Mucosa of stomach (tissue), 1 donor: Measurements from ENCODE around the gene CFAP44.
"Not testable (repeated sequence)": the region's sequence is repeated elsewhere in the genome, so short reads cannot be mapped to it uniquely, and the experiment has no call there.

ENCODE experiments used
- H3K27me3 ChIP-seq: one replicate; pipeline ENCODE4 v1.7.0; 2013; ENCODE audit warnings: mild to moderate bottlenecking, low read length; ENCODE audit not compliant: control insufficient read depth, insufficient read depth
- H3K36me3 ChIP-seq: one replicate; pipeline ENCODE4 v1.7.0; 2013; ENCODE audit warnings: low read length; ENCODE audit not compliant: control insufficient read depth, insufficient read depth
- H3K4me1 ChIP-seq: one replicate; pipeline ENCODE4 v1.7.0; 2013; ENCODE audit warnings: mild to moderate bottlenecking, low read length; ENCODE audit not compliant: control insufficient read depth, insufficient read depth
- H3K4me3 ChIP-seq: one replicate; pipeline ENCODE4 v1.7.0; 2013; ENCODE audit warnings: low read length
- H3K9ac ChIP-seq: one replicate; pipeline ENCODE4 v1.7.0; 2013; ENCODE audit warnings: mild to moderate bottlenecking, low read length, moderate library complexity
- H3K9me3 ChIP-seq: one replicate; pipeline ENCODE4 v1.7.0; 2013; ENCODE audit warnings: mild to moderate bottlenecking, low read length, moderate library complexity; ENCODE audit not compliant: control insufficient read depth
- donor health status: Pancreatic carcinoma.

The CFAP44 gene

GRCh38 chr3:113441051-113441770, at the start of gene CFAP44:
TSS of gene CFAP44 (minus strand) at chr3:113441493. CDS start at chr3:113433664, 7,829 bp downstream.
- H3K4me3 ChIP-seq = no peak within 1 kb of the TSS

DNA sequence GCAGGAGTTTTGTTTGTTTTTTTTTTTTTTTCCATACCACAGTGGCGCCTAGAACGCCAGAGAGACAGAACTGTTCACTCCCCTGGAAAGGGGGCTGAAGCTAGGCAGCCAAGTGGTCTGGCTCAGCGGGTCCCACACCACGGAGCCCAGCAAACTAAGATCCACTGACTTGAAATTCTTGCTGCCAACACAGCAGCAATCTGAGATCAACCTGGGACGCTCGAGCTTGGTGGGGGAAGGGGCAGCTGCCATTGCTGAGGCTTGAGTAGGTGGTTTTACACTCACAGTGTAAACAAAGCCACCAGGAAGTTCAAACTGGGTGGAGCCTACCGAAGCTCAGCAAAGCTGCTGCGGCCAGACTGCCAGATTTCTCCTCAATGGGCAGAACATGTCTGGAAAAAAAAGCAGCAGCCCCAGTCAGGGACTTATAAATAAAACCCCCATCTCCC, 43.9 kb upstream of the CFAP44 start:
- Histone ChIP-seq H3K27me3 (no peaks in the 10 kb centered on the region), H3K4me1 (peaks cover 17% of the 10 kb centered on the region), H3K9ac (peak overlapping the region; percentile 22), H3K36me3 (no peaks in the 10 kb centered on the region), H3K4me3 (no peak overlapping the region), H3K9me3 (no peaks in the 10 kb centered on the region)

More at GRCh38 chr3:113441051-113441770, at the start of gene CFAP44:
- no peaks in the 10 kb centered on the region for H3K27me3 ChIP-seq
- no peaks in the 10 kb centered on the region for H3K9me3 ChIP-seq
- no peaks in the 10 kb centered on the region for H3K36me3 ChIP-seq
- no peaks in the 10 kb centered on the region for H3K4me1 ChIP-seq
- peak within 1 kb of the TSS; percentile 26 for H3K9ac ChIP-seq

GRCh38 chr3:113468539-113468938, 27.2 kb upstream of the CFAP44 start:
- no peaks in the 10 kb centered on the region for H3K36me3 ChIP-seq
- no peaks in the 10 kb centered on the region for H3K27me3 ChIP-seq
- H3K4me3 ChIP-seq = no peak overlapping the region
- no peaks in the 10 kb centered on the region for H3K4me1 ChIP-seq
- H3K9ac ChIP-seq = no peak overlapping the region
- H3K9me3 ChIP-seq = no peaks in the 10 kb centered on the region

GRCh38 chr3:113461488-113461887, 20.2 kb upstream of the CFAP44 start:
- Histone ChIP-seq H3K4me3 (no peak overlapping the region), H3K36me3 (no peaks in the 10 kb centered on the region), H3K9me3 (no peaks in the 10 kb centered on the region), H3K9ac (no peak overlapping the region), H3K4me1 (no peaks in the 10 kb centered on the region), H3K27me3 (no peaks in the 10 kb centered on the region)

DNA sequence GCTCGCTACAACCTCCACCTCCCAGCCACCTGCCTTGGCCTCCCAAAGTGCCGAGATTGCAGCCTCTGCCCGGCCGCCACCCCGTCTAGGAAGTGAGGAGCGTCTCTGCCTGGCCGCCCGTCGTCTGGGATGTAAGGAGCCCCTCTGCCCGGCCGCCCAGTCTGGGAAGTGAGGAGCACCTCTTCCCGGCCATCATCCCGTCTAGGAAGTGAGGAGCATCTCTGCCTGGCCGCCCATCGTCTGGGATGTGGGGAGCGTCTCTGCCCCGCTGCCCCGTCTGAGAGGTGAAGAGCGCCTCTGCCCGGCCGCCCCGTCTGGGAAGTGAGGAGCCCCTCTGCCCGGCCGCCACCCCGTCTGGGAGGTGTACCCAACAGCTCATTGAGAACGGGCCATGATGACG, 17.3 kb upstream of the CFAP44 start:
- not testable (repeated sequence) for H3K27me3 ChIP-seq, H3K4me3 ChIP-seq, H3K4me1 ChIP-seq, H3K9me3 ChIP-seq, H3K36me3 ChIP-seq, H3K9ac ChIP-seq

GRCh38 chr3:113455446-113455845, 14.2 kb upstream of the CFAP44 start:
- no peaks in the 10 kb centered on the region for H3K36me3 ChIP-seq
- no peak overlapping the region for H3K4me3 ChIP-seq

DNA sequence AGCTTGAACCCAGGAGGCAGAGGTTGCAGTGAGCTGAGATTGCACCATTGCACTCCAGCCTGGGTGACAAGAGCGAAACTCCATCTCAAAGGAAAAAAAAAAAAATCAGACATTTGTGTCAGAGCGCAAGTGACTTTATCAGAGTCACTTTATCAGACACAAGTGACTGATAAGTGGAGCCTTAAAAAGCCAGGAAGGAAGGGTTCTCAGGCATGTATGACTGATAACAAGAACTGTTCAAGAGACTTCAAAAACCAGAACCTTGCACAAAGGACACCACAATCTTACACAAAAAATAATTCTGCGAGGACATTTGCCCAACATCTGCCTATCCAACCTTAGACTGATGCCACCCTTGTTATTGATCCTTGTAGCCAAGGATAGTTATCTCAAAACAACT, 13.3 kb upstream of the CFAP44 start:
- H3K27me3 ChIP-seq = no peaks in the 10 kb centered on the region
- H3K9me3 ChIP-seq = no peaks in the 10 kb centered on the region
- H3K9ac ChIP-seq = no peak overlapping the region
- no peaks in the 10 kb centered on the region for H3K36me3 ChIP-seq
- no peak overlapping the region for H3K4me3 ChIP-seq
- no peaks in the 10 kb centered on the region for H3K4me1 ChIP-seq

More at GRCh38 chr3:113455446-113455845, 14.2 kb upstream of the CFAP44 start:
- Histone ChIP-seq H3K27me3 (no peaks in the 10 kb centered on the region), H3K9me3 (no peaks in the 10 kb centered on the region), H3K4me1 (no peaks in the 10 kb centered on the region), H3K9ac (no peak overlapping the region)

GRCh38 chr3:113454057-113454456, 12.8 kb upstream of the CFAP44 start:
- Histone ChIP-seq H3K36me3 (no peaks in the 10 kb centered on the region), H3K4me1 (no peaks in the 10 kb centered on the region), H3K9me3 (no peaks in the 10 kb centered on the region), H3K4me3 (no peak overlapping the region), H3K27me3 (no peaks in the 10 kb centered on the region), H3K9ac (no peak overlapping the region)

GRCh38 chr3:113450911-113451310, 9.6 kb upstream of the CFAP44 start:
- Histone ChIP-seq H3K27me3 (no peaks in the 10 kb centered on the region), H3K4me3 (no peak overlapping the region), H3K36me3 (no peaks in the 10 kb centered on the region), H3K9ac (no peak overlapping the region), H3K9me3 (no peaks in the 10 kb centered on the region), H3K4me1 (no peaks in the 10 kb centered on the region)

GRCh38 chr3:113439606-113440005, 1.7 kb downstream of the CFAP44 start:
- no peaks in the 10 kb centered on the region for H3K27me3 ChIP-seq
- H3K4me1 ChIP-seq = no peaks in the 10 kb centered on the region
- H3K36me3 ChIP-seq = no peaks in the 10 kb centered on the region
- H3K9me3 ChIP-seq = no peaks in the 10 kb centered on the region
- H3K9ac ChIP-seq = no peak overlapping the region
- no peak overlapping the region for H3K4me3 ChIP-seq

DNA sequence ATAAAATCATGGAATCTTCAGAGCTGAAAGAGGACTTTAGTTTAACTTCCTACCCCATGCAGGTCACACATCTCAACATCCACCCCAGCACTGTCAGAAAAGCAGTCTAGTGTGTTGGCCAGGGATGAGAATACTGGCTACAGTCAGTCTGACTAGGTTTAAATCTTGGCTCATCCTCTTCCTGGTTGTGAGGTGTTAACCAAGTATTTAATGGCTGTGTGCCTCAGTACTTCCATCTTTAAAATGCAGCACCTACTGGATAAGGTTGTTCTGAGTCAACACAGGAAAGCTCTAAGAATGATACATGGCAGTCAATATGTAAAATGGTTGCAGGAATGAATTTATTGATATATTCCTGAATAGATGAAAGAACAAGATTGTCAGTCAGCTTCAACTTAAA, 3.1 kb downstream of the CFAP44 start:
- H3K36me3 ChIP-seq = no peaks in the 10 kb centered on the region
- no peak overlapping the region for H3K9ac ChIP-seq
- no peaks in the 10 kb centered on the region for H3K27me3 ChIP-seq
- no peaks in the 10 kb centered on the region for H3K9me3 ChIP-seq
- H3K4me3 ChIP-seq = no peak overlapping the region
- H3K4me1 ChIP-seq = no peaks in the 10 kb centered on the region

DNA sequence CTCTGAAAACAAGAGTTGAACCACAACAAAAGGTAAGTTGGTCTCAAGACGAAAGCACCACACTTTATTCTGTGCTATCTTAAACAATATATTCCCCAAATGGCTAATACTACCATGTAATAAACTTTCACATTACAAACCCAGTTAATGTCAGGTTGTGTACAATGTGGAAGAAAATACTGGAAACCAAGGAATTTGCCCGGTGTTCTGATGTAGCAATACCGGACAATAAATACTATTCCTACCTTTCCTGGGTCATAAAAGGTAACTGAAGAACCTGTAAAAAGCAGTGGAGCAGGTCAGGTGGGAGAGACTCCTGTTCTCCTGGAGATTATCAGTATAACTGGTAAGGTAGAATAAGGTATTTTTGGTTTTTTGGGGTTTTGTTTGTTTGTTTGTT, 3.9 kb downstream of the CFAP44 start:
- Histone ChIP-seq H3K9me3 (no peaks in the 10 kb centered on the region), H3K36me3 (no peaks in the 10 kb centered on the region), H3K27me3 (no peaks in the 10 kb centered on the region), H3K9ac (no peak overlapping the region), H3K4me3 (no peak overlapping the region), H3K4me1 (no peaks in the 10 kb centered on the region)

- Histone ChIP-seq H3K9ac (no peak overlapping the region), H3K4me3 (no peak overlapping the region), H3K27me3 (no peaks in the 10 kb centered on the region), H3K36me3 (no peaks in the 10 kb centered on the region), H3K4me1 (no peaks in the 10 kb centered on the region), H3K9me3 (no peaks in the 10 kb centered on the region)
Measured at GRCh38 chr3:113436809-113437208, 4.5 kb downstream of the CFAP44 start.
